Activated CD8-positive, alpha-beta T cell treated with anti-CD3 and anti-CD28 coated beads, Interleukin-2, amount 10 ng/mL, durations not matched to agents 7 days and 5 days (primary cell): ENCODE data around the gene ECHDC3. TPM values are rescaled to one million over a fixed set of nuclear protein-coding genes. Genes with fewer than 3 reads are reported as not detected.

Experiments
- ATAC-seq: fragments of 150-1000 bp; cut with Tn5 transposase; one replicate; pipeline ENCODE4 v1.10.0; 2021; ENCODE audit warnings: moderate library complexity
- CTCF ChIA-PET: fragments of 350-600 bp; sonication (Branson Sonifier 250); formaldehyde crosslinking; loops from one replicate; lab custom pipeline; 2021; ENCODE audit warnings: antibody characterized with exemption; lab: Charles Lee
- POLR2A ChIA-PET: fragments of 350-600 bp; sonication (Branson Sonifier 250); formaldehyde crosslinking; loops from one replicate; lab custom pipeline; 2021; ENCODE audit warnings: antibody characterized with exemption; lab: Charles Lee
- DNase-seq: peaks from one replicate; pipeline ENCODE4 v3.0.0-alpha.2; 2020
- H3K27ac Mint-ChIP-seq: one replicate; pipeline ENCODE4 v1.8.0; 2021; ENCODE audit warnings: mild to moderate bottlenecking, mixed read lengths
- H3K27me3 Mint-ChIP-seq: one replicate; pipeline ENCODE4 v1.8.0; 2021; ENCODE audit warnings: low read depth, mixed read lengths
- H3K36me3 Mint-ChIP-seq: one replicate; pipeline ENCODE4 v1.8.0; 2021; ENCODE audit warnings: low read depth, mixed read lengths
- H3K4me1 Mint-ChIP-seq: one replicate; pipeline ENCODE4 v1.8.0; 2021; ENCODE audit warnings: low read depth, mixed read lengths
- H3K4me3 Mint-ChIP-seq: one replicate; pipeline ENCODE4 v1.8.0; 2021; ENCODE audit warnings: mild to moderate bottlenecking, mixed read lengths
- H3K9me3 Mint-ChIP-seq: one replicate; pipeline ENCODE4 v1.8.0; 2022; ENCODE audit warnings: mixed read lengths; ENCODE audit not compliant: insufficient read depth
- total RNA-seq, 2 experiments: library from RNA; stranded (reverse); gene quantifications; one replicate each; pipeline ENCODE4 v1.2.3, GENCODE V29; 2021

Gene ECHDC3
- total RNA-seq, 2 experiments from 2014 or later = 1.2 to 1.4 TPM

GRCh38 chr10:11763501-11763861, 21.3 kb downstream of the ECHDC3 start:
- H3K9me3 Mint-ChIP-seq = no peaks in the 10 kb centered on the region
- DNase-seq = no peak
- H3K36me3 Mint-ChIP-seq = no peaks in the 10 kb centered on the region
- ChIA-PET POLR2A (no interaction called here), CTCF (no interaction called here)
- H3K27ac Mint-ChIP-seq = no peak overlapping the region
- H3K27me3 Mint-ChIP-seq = no peaks in the 10 kb centered on the region
- no peak overlapping the region for H3K4me3 Mint-ChIP-seq
- no peak for ATAC-seq
- no peaks in the 10 kb centered on the region for H3K4me1 Mint-ChIP-seq

- DNase-seq = no peak
- ATAC-seq = no peak
- Mint-ChIP-seq H3K4me1 (no peaks in the 10 kb centered on the region), H3K27ac (no peak overlapping the region), H3K36me3 (no peaks in the 10 kb centered on the region), H3K9me3 (no peaks in the 10 kb centered on the region), H3K4me3 (no peak overlapping the region), H3K27me3 (peaks cover 2% of the 10 kb centered on the region)
- ChIA-PET POLR2A (no interaction called here), CTCF (interaction anchor here (1.2 to 2.2 kb wide), 2 partner anchors 18 to 55 kb away, joined by 4 to 6 read pairs; no protein-coding TSS in a partner anchor)
Observed at GRCh38 chr10:11765141-11765540, 23.0 kb downstream of the ECHDC3 start.

- no peaks in the 10 kb centered on the region for H3K4me1 Mint-ChIP-seq
- peaks cover 7% of the 10 kb centered on the region for H3K27me3 Mint-ChIP-seq
- H3K9me3 Mint-ChIP-seq = no peaks in the 10 kb centered on the region
- no peak overlapping the region for H3K4me3 Mint-ChIP-seq
- DNase-seq (no peak), ATAC-seq (no peak)
- H3K27ac Mint-ChIP-seq = no peak overlapping the region
- no peaks in the 10 kb centered on the region for H3K36me3 Mint-ChIP-seq
- ChIA-PET CTCF (interaction anchor here (1.9 kb wide), 1 partner anchor 11 kb away, joined by 5 read pairs; no protein-coding TSS in a partner anchor), POLR2A (no interaction called here)
Observed at GRCh38 chr10:11772575-11773288, 30.6 kb downstream of the ECHDC3 start.

DNA sequence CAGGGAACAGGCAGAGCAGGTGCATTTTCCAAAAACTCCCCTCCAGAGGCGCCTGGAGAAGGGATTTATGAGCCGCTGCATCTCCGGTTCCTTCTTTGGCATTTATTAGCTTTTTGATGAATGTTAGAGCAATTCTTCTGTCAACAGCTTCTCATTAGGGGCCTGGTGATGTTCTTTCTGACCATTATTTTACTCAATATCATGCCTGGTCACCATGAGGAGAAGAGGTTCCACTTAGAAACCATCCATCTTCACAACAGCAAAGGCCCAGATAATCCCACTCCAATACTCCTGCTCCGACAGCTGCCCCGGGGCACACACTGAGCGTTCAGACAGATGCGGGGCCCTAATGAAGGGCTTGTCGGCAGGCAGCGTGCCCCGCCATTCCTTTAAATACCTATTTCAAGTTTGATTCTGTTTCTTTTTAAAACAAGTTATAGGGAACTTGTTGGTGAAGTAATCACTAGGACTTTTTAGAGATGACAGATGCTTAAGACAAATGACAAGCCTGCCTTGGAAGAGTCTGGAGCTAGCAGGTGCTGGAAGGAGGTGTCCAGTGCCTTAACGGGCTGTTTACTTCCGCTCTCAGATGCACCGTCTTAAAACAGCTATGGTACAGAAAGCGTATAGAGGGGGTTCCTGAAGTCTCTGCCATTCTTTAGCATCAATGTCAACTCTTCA, 31.7 kb downstream of the ECHDC3 start:
- CTCF ChIA-PET = interaction anchor here (1.9 kb wide), 1 partner anchor 10 kb away, joined by 5 read pairs; no protein-coding TSS in a partner anchor
- Mint-ChIP-seq H3K4me3 (no peak overlapping the region), H3K27ac (no peak overlapping the region), H3K4me1 (no peaks in the 10 kb centered on the region), H3K36me3 (no peaks in the 10 kb centered on the region), H3K9me3 (no peaks in the 10 kb centered on the region), H3K27me3 (peaks cover 7% of the 10 kb centered on the region)
- POLR2A ChIA-PET = no interaction called here
- no peak for ATAC-seq
- no peak for DNase-seq

DNA sequence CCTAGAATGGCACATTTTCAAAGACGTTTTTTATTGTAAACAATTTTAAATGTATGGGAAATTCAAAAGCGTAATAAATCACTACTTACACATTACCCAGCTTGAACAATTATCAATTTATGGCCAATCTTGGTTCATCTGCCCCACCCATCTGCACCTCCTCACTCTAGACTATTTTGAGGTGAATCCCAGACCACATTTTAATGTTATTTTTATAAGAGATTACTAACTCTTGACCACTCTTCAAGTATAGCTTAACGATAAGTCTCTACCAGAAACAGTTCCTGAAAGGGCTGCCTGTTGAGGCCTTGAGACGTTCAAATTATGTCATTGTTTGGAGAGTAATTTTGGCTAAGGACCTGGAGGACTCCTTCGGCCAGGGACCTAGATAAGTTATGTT, 33.2 kb downstream of the ECHDC3 start:
- Mint-ChIP-seq H3K27me3 (peaks cover 5% of the 10 kb centered on the region), H3K27ac (no peak overlapping the region), H3K4me3 (no peak overlapping the region), H3K4me1 (no peaks in the 10 kb centered on the region), H3K36me3 (no peaks in the 10 kb centered on the region), H3K9me3 (no peaks in the 10 kb centered on the region)
- POLR2A ChIA-PET = no interaction called here
- no peak for DNase-seq
- no peak for ATAC-seq
- CTCF ChIA-PET = interaction anchor here (0.7 kb wide), 1 partner anchor 211 kb away, joined by 3 read pairs; no protein-coding TSS in a partner anchor

- ChIA-PET POLR2A (no interaction called here), CTCF (interaction anchor here (0.7 kb wide), 1 partner anchor 210 kb away, joined by 3 read pairs; no protein-coding TSS in a partner anchor)
- ATAC-seq (no peak), DNase-seq (no peak)
- H3K27me3 Mint-ChIP-seq = peaks cover 3% of the 10 kb centered on the region
- no peaks in the 10 kb centered on the region for H3K4me1 Mint-ChIP-seq
- H3K9me3 Mint-ChIP-seq = no peaks in the 10 kb centered on the region
- H3K4me3 Mint-ChIP-seq = no peak overlapping the region
- H3K27ac Mint-ChIP-seq = no peak overlapping the region
- no peaks in the 10 kb centered on the region for H3K36me3 Mint-ChIP-seq
Observed at GRCh38 chr10:11776080-11776479, 33.9 kb downstream of the ECHDC3 start.

- H3K4me3 Mint-ChIP-seq = no peak overlapping the region
- no peaks in the 10 kb centered on the region for H3K9me3 Mint-ChIP-seq
- no peak for DNase-seq
- no peak for ATAC-seq
- H3K36me3 Mint-ChIP-seq = no peaks in the 10 kb centered on the region
- ChIA-PET CTCF (interaction anchor here (4.6 kb wide), 1 partner anchor 205 kb away, joined by 53 read pairs; no protein-coding TSS in a partner anchor), POLR2A (no interaction called here)
- H3K27me3 Mint-ChIP-seq = no peaks in the 10 kb centered on the region
- H3K4me1 Mint-ChIP-seq = no peaks in the 10 kb centered on the region
- no peak overlapping the region for H3K27ac Mint-ChIP-seq
Observed at GRCh38 chr10:11781114-11781513, 38.9 kb downstream of the ECHDC3 start.

DNA sequence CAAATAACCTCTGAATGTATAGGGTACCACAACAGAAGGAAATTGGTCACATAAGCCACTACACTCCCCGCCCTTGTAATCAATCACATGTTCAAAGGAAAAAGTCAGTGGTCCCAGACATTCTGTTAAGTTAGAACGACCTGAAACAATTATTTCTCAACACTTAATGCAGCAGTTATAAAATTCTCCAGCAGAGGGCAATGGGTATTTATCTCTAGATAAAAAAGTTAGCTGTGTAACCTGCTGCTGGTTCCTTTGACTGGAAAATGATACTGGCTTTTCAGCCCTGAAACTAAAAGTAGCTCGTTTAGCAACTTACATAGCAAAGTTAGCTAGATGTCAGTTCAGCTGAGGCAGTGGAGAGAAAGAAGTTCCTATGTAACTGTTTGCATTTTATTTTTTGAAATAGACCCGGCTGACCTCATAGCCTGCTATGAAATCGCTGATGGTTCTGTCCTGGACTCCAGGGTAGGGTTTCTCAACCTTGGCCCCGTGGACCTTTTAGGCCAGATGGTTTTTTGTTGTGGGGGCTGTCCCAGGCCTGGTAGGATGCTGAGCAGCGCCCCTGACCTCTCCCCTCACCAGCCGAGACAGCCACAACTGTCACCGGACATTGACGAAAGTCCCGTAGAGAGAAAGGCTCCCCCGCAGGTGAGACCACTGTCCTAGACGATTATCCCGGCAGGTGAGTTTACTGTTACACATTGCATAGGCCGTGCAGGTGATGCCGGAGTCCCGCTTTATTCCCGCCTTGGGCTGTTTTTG, 40.8 kb downstream of the ECHDC3 start:
- no peak overlapping the region for H3K4me3 Mint-ChIP-seq
- H3K27me3 Mint-ChIP-seq = peaks cover 3% of the 10 kb centered on the region
- DNase-seq = peak; percentile 30
- no peaks in the 10 kb centered on the region for H3K9me3 Mint-ChIP-seq
- peak; percentile 47 for ATAC-seq
- no peak overlapping the region for H3K27ac Mint-ChIP-seq
- CTCF ChIA-PET = interaction anchor here (0.7 to 4.6 kb wide), 41 partner anchors 9 to 929 kb away, joined by 3 to 53 read pairs (median 3); no protein-coding TSS in a partner anchor
- H3K4me1 Mint-ChIP-seq = no peaks in the 10 kb centered on the region
- no peaks in the 10 kb centered on the region for H3K36me3 Mint-ChIP-seq
- POLR2A ChIA-PET = interaction anchor here (0.6 kb wide), 1 partner anchor 182 kb away, joined by 3 read pairs; no protein-coding TSS in a partner anchor

DNA sequence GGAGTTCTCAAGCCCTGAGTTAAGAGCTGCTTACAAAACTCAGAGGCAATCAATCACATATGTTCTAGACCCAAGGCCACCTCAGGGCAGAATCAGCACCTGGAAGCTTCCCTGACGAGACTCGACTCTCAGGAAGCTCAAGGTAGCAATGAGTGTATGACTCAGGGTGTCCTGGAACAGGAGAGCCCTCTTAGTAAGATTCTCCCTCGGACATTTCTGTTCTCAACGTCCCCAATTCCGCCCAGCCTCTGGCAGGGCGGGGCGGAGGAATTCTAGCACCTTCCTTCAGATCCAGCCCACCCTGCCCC, 41.3 kb downstream of the ECHDC3 start:
- DNase-seq (no peak), ATAC-seq (no peak)
- ChIA-PET CTCF (interaction anchor here (0.7 to 4.6 kb wide), 30 partner anchors 9 to 1380 kb away, joined by 3 to 53 read pairs (median 4); no protein-coding TSS in a partner anchor), POLR2A (interaction anchor here (0.6 kb wide), 1 partner anchor 183 kb away, joined by 3 read pairs; no protein-coding TSS in a partner anchor)
- Mint-ChIP-seq H3K9me3 (no peaks in the 10 kb centered on the region), H3K27me3 (peaks cover 3% of the 10 kb centered on the region), H3K27ac (no peak overlapping the region), H3K4me3 (no peak overlapping the region), H3K36me3 (no peaks in the 10 kb centered on the region), H3K4me1 (no peaks in the 10 kb centered on the region)

DNA sequence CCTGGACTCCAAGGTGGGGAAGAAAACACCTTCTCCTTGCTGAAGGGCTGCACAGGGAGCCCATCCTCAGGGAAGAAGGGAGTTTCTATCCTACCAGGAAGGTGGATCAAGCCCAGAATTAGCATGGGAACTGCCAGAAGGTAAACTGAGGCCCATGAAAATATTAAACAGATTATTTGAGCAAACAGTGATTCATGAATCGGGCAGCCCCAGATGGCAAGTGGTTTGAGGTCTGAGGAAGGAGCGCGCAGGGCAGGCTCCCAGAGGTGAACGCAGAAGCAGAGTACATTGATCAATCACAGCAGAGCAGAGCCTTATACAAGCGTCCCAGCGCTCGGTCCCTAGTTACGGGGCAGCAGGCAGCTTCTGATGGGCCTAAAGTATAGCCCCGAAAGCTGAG, 45.2 kb downstream of the ECHDC3 start:
- Mint-ChIP-seq H3K4me1 (no peaks in the 10 kb centered on the region), H3K36me3 (no peaks in the 10 kb centered on the region), H3K4me3 (no peak overlapping the region), H3K27me3 (peaks cover 5% of the 10 kb centered on the region), H3K27ac (no peak overlapping the region), H3K9me3 (no peaks in the 10 kb centered on the region)
- ChIA-PET POLR2A (no interaction called here), CTCF (interaction anchor here (2.7 kb wide), 1 partner anchor 32 kb away, joined by 7 read pairs; no protein-coding TSS in a partner anchor)
- ATAC-seq = no peak
- DNase-seq = no peak

GRCh38 chr10:11787846-11788245, 45.7 kb downstream of the ECHDC3 start:
- ATAC-seq = no peak
- no peaks in the 10 kb centered on the region for H3K36me3 Mint-ChIP-seq
- H3K4me1 Mint-ChIP-seq = no peaks in the 10 kb centered on the region
- H3K27me3 Mint-ChIP-seq = peaks cover 6% of the 10 kb centered on the region
- ChIA-PET POLR2A (no interaction called here), CTCF (interaction anchor here (2.7 kb wide), 1 partner anchor 32 kb away, joined by 7 read pairs; no protein-coding TSS in a partner anchor)
- no peak overlapping the region for H3K27ac Mint-ChIP-seq
- DNase-seq = no peak
- H3K9me3 Mint-ChIP-seq = no peaks in the 10 kb centered on the region
- no peak overlapping the region for H3K4me3 Mint-ChIP-seq
